A673 (cell line): ENCODE results near the gene PAPSS1. TPM values are rescaled to one million over a fixed set of nuclear protein-coding genes. Genes with fewer than 3 reads are reported as not detected.

Experiments
- BruUV-seq: library from RNA; stranded (reverse); fragments of 400-500 nt; replicated peaks from 2 replicates; lab custom pipeline; 2021; lab: Mats Ljungman, UMichigan
- CTCF ChIA-PET: fragments of 300-600 bp; sonication (Branson Sonifier 250); formaldehyde crosslinking; loops from one replicate; lab custom pipeline; 2022; ENCODE audit warnings: antibody characterized with exemption; lab: Charles Lee
- POLR2A ChIA-PET: fragments of 300-600 bp; sonication (Branson Sonifier 250); formaldehyde crosslinking; loops from one replicate; lab custom pipeline; 2022; ENCODE audit warnings: antibody characterized with exemption; ENCODE audit not compliant: low non-redundant PET; lab: Charles Lee
- DNase-seq: peaks from one replicate; pipeline ENCODE4 v3.0.0-alpha.2; 2015; ENCODE audit warnings: low spot score
- H3K27ac ChIP-seq: fragments of 200-600 bp; sonication (generic); 2 replicates; pipeline ENCODE4 v1.5.1; 2016; ENCODE audit warnings: mixed run types, low read depth, mild to moderate bottlenecking, mixed read lengths, antibody characterized with exemption, low read length; ENCODE audit not compliant: poor library complexity, severe bottlenecking
- H3K27me3 ChIP-seq: fragments of 200-600 bp; sonication (generic); replicated peaks from 2 replicates; pipeline ENCODE4 v1.6.1; 2017; ENCODE audit warnings: mixed run types, low read depth, mild to moderate bottlenecking, mixed read lengths, antibody characterized with exemption, low read length; ENCODE audit not compliant: insufficient read depth, poor library complexity
- H3K36me3 ChIP-seq: fragments of 200-600 bp; sonication (generic); 2 replicates; pipeline ENCODE4 v1.6.1; 2016; ENCODE audit warnings: mixed run types, mild to moderate bottlenecking, mixed read lengths, antibody characterized with exemption, low read length; ENCODE audit not compliant: insufficient read depth, poor library complexity, severe bottlenecking
- H3K4me1 ChIP-seq: fragments of 200-600 bp; sonication (generic); 2 replicates; pipeline ENCODE4 v1.6.1; 2017; ENCODE audit warnings: mixed run types, mild to moderate bottlenecking, mixed read lengths, antibody characterized with exemption, low read length; ENCODE audit not compliant: insufficient read depth, poor library complexity, severe bottlenecking
- H3K4me3 ChIP-seq: fragments of 200-600 bp; sonication (generic); 2 replicates; pipeline ENCODE4 v1.5.1; 2016; ENCODE audit warnings: low read depth, mixed run types, mild to moderate bottlenecking, mixed read lengths, low read length; ENCODE audit not compliant: poor library complexity, severe bottlenecking
- H3K9me3 ChIP-seq: fragments of 200-600 bp; sonication (generic); 2 replicates; pipeline ENCODE4 v1.6.1; 2016; ENCODE audit warnings: mixed run types, low read depth, mild to moderate bottlenecking, mixed read lengths, antibody characterized with exemption, low read length; ENCODE audit not compliant: poor library complexity, severe bottlenecking
- CTCF ChIP-seq: fragments of 300-800, 200-600 bp; sonication (generic); conservative IDR thresholded peaks from 2 replicates; pipeline ENCODE4 v1.5.1; 2017; ENCODE audit warnings: low read depth, mild to moderate bottlenecking, antibody characterized with exemption, low read length, moderate library complexity, mixed read lengths
- EZH2 ChIP-seq: fragments of 200-600 bp; sonication (generic); IDR thresholded peaks from 2 replicates; pipeline ENCODE4 v1.6.1; 2017; ENCODE audit warnings: borderline replicate concordance, low read depth, mild to moderate bottlenecking, mixed read lengths, antibody characterized with exemption, low read length; ENCODE audit not compliant: poor library complexity, severe bottlenecking
- intact Hi-C: fragments of 100-400 bp; cut with micrococcal nuclease; formaldehyde crosslinking; loops from one replicate; pipeline ENCODE4 v1.10.0; 2022; ENCODE audit not compliant: unreplicated experiment
- total RNA-seq: library from RNA; stranded (reverse); gene quantifications from 2 replicates; pipeline ENCODE4 v1.2.3, GENCODE V29; 2021

The PAPSS1 gene
- total RNA-seq, 1 experiment from 2014 or later, result 150 TPM

GRCh38 chr4:107712236-107712635 is 7.8 kb downstream of the PAPSS1 start:
- Histone ChIP-seq H3K36me3 (no peaks in the 10 kb centered on the region), H3K4me3 (no peak overlapping the region), H3K4me1 (peaks cover 41% of the 10 kb centered on the region), H3K27me3 (no peaks in the 10 kb centered on the region), H3K27ac (no peak overlapping the region), H3K9me3 (peaks cover 13% of the 10 kb centered on the region)
- POLR2A ChIA-PET, result no interaction called here
- intact Hi-C loops, result no loop called here
- TF ChIP-seq CTCF (no peak), EZH2 (no peak)
- no TSS peak for BruUV-seq
- CTCF ChIA-PET, result no interaction called here
- DNase-seq, result no peak

- H3K36me3 ChIP-seq, result no peaks in the 10 kb centered on the region
- H3K27ac ChIP-seq, result no peak overlapping the region
- POLR2A ChIA-PET, result no interaction called here
- no peaks in the 10 kb centered on the region for H3K27me3 ChIP-seq
- peaks cover 38% of the 10 kb centered on the region for H3K4me1 ChIP-seq
- peaks cover 17% of the 10 kb centered on the region for H3K9me3 ChIP-seq
- no TSS peak for BruUV-seq
- no peak overlapping the region for H3K4me3 ChIP-seq
- intact Hi-C loops, result no loop called here
- TF ChIP-seq EZH2 (no peak), CTCF (no peak)
- no peak for DNase-seq
- CTCF ChIA-PET, result no interaction called here
Observed at GRCh38 chr4:107711831-107712230, 8.2 kb downstream of the PAPSS1 start.

GRCh38 chr4:107710493-107711459 is 9.3 kb downstream of the PAPSS1 start:
- intact Hi-C loops, result no loop called here
- Histone ChIP-seq H3K4me3 (no peak overlapping the region), H3K36me3 (no peaks in the 10 kb centered on the region), H3K9me3 (peaks cover 27% of the 10 kb centered on the region), H3K27ac (no peak overlapping the region), H3K27me3 (no peaks in the 10 kb centered on the region), H3K4me1 (peaks cover 27% of the 10 kb centered on the region)
- CTCF ChIA-PET, result no interaction called here
- no peak for DNase-seq
- POLR2A ChIA-PET, result interaction anchor here (0.9 kb wide), 1 partner anchor 10 kb away, joined by 3 read pairs; the partner anchor contains the start of gene PAPSS1
- BruUV-seq, result no TSS peak
- TF ChIP-seq EZH2 (no peak), CTCF (no peak)
